Effector CD8-positive, alpha-beta T cell (primary cell): ENCODE measurements around the gene FCER1G.

Source experiments
- DNase-seq: peaks from one replicate; lab custom pipeline; 2025; lab: John Stamatoyannopoulos, UW

Gene FCER1G

GRCh38 chr1:161188381-161188780 is 26.7 kb upstream of the FCER1G start:
- no peak for DNase-seq

GRCh38 chr1:161189036-161189435 is 26.1 kb upstream of the FCER1G start:
- DNase-seq = no peak

- no peak for DNase-seq
Observed at GRCh38 chr1:161190962-161191521, 24.1 kb upstream of the FCER1G start.

- no peak for DNase-seq
Observed at GRCh38 chr1:161191971-161192370, 23.1 kb upstream of the FCER1G start.

GRCh38 chr1:161192476-161193465 is 22.3 kb upstream of the FCER1G start:
- peak; percentile 37 for DNase-seq

GRCh38 chr1:161193561-161194235 is 21.4 kb upstream of the FCER1G start:
- no peak for DNase-seq

- DNase-seq = no peak
Observed at GRCh38 chr1:161195171-161195570, 19.9 kb upstream of the FCER1G start.

GRCh38 chr1:161196111-161196510 is 19.0 kb upstream of the FCER1G start:
- no peak for DNase-seq

- DNase-seq = no peak
Observed at GRCh38 chr1:161196521-161197451, 18.3 kb upstream of the FCER1G start.

- no peak for DNase-seq
Observed at GRCh38 chr1:161197560-161198193, 17.4 kb upstream of the FCER1G start.

- DNase-seq = no peak
Observed at GRCh38 chr1:161198194-161198896, 16.8 kb upstream of the FCER1G start.

- no peak for DNase-seq
Observed at GRCh38 chr1:161198897-161199431, 16.1 kb upstream of the FCER1G start, which contains the start of gene ADAMTS4. Gene ADAMTS4, minus strand, starts transcription at chr1:161199054. Its CDS starts 427 bp downstream, at chr1:161198627.

- DNase-seq = no peak
Observed at GRCh38 chr1:161199506-161200139, 15.5 kb upstream of the FCER1G start.

- DNase-seq = no peak
Observed at GRCh38 chr1:161200421-161200991, 14.6 kb upstream of the FCER1G start.

- no peak for DNase-seq
Observed at GRCh38 chr1:161200992-161201835, 13.9 kb upstream of the FCER1G start.

- peak; percentile 91 for DNase-seq
Observed at GRCh38 chr1:161201836-161202712, 13.0 kb upstream of the FCER1G start, which contains the start of gene NDUFS2. Gene NDUFS2, plus strand, starts transcription at chr1:161202367. Its CDS starts 19 bp downstream, at chr1:161202386.
